Measurements from ENCODE around the gene CAMTA1.

Gene CAMTA1

GRCh38 chr1:7671676-7672075 lies 886.4 kb downstream of the CAMTA1 start:
- no peak for TF ChIP-seq CTCF (IDR thresholded peaks at IDR 0.05; ENCODE audit: borderline replicate concordance, insufficient read depth, low read depth, low read length)
- no peak overlapping the region for H3K4me3 ChIP-seq (ENCODE audit: low read depth, low read length)

- no peak overlapping the region for H3K4me3 ChIP-seq (ENCODE audit: low read depth, low read length)
- no peak for TF ChIP-seq CTCF (IDR thresholded peaks at IDR 0.05; ENCODE audit: borderline replicate concordance, insufficient read depth, low read depth, low read length)
Observed at GRCh38 chr1:7672864-7673263, 887.6 kb downstream of the CAMTA1 start.

DNA sequence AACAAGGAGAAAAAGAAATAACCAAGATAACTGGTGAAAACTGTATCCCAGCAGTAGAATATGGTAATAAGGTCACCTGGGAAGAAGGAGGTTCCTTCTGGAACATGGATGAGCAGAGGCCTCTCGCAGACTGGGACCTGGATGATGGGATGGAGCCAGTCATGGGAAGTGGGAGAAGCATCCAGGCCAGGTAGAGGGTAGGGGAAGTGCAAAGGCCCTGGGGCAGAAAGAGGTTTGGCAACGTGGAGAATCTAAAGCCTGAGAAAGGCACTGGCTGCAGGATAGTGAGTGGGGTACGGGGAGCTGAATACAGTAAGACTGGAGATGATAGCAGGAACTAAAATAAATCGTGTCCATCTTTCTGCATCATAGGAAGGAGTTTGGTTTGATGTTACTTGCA lies 889.7 kb downstream of the CAMTA1 start:
- TF ChIP-seq CTCF (IDR thresholded peaks at IDR 0.05; ENCODE audit: borderline replicate concordance, insufficient read depth, low read depth, low read length), result no peak
- no peak overlapping the region for H3K4me3 ChIP-seq (ENCODE audit: low read depth, low read length)

DNA sequence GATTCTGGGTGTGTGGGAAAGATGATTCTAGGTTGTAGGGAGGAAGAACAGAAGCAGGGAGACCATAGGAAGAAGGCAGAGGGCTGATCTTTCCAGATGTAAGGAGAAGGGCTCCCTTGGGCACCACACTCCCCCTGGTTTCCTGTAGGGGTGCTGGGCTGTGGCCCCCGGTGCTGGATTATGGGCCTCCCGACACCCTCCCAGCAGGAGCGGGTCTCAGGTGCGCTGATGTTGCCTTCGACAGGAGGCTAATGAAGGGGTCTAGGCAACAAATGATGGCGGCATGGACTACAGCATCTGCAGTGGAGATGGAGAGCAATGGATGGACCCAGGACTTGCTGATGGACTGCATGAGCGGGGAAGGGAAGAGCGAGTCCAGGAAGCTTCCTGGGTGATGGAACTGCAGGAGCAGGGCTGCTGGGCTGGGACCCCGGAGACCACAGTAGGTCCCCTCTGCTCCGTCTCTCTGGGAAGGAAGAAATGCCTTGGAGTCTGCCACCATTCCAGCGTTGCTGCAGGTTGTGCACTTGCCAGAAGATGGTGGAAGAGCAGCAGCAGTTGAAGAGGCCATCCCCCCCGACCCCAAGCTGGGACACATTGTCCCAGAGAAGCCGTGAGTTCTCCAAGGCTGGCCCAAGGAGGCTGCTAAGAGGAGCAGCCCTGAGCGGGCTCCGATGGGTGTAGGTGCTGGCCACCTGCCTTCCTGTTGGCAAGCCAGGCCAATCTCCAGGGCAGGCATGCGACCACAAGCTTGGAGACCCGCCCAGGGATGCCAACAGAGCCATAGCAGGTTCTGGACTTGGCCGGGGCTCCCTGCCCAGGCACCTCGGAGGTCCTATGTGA lies 890.4 kb downstream of the CAMTA1 start:
- no peak for TF ChIP-seq CTCF (IDR thresholded peaks at IDR 0.05; ENCODE audit: borderline replicate concordance, insufficient read depth, low read depth, low read length)
- H3K4me3 ChIP-seq (ENCODE audit: low read depth, low read length), result no peak overlapping the region

GRCh38 chr1:7676274-7676945 lies 891.2 kb downstream of the CAMTA1 start:
- no peak overlapping the region for H3K4me3 ChIP-seq (ENCODE audit: low read depth, low read length)
- TF ChIP-seq CTCF (IDR thresholded peaks at IDR 0.05; ENCODE audit: borderline replicate concordance, insufficient read depth, low read depth, low read length), result no peak

GRCh38 chr1:7677111-7677510 lies 891.9 kb downstream of the CAMTA1 start:
- TF ChIP-seq CTCF (IDR thresholded peaks at IDR 0.05; ENCODE audit: borderline replicate concordance, insufficient read depth, low read depth, low read length), result no peak
- no peak overlapping the region for H3K4me3 ChIP-seq (ENCODE audit: low read depth, low read length)

DNA sequence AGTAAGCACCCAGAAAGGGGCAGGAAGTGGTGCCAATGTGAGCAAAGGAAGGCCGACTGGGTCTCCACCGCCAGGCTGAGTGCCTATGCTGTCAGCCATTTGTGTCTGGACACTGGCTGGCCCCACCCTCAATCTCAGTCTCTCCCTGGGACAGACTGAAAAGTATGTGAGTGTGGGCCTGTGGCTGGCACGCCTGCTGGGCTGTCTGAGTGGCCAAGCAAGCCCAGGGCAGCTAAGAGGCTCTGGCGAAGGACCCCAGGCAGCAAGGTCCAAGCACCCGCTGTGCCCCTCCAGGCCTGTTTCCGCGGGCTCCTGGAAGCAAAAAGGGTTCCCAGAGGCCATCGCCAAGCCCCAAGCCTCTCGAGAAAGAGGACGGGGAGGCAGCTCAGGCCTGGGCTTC lies 892.6 kb downstream of the CAMTA1 start:
- TF ChIP-seq CTCF (IDR thresholded peaks at IDR 0.05; ENCODE audit: borderline replicate concordance, insufficient read depth, low read depth, low read length), result no peak
- no peak overlapping the region for H3K4me3 ChIP-seq (ENCODE audit: low read depth, low read length)
